DOHH2 (cell line): ENCODE measurements around the gene TRABD2A.

ENCODE experiments used
- CTCF ChIP-seq: fragments of 200-600 bp; sonication (generic); IDR thresholded peaks from one replicate; pipeline ENCODE4 v1.5.1; 2014; ENCODE audit warnings: antibody characterized with exemption, mild to moderate bottlenecking, low read depth, low read length; ENCODE audit not compliant: poor library complexity, severe bottlenecking
- EZH2phosphoT487 ChIP-seq: fragments of 200-600 bp; sonication (generic); IDR thresholded peaks from 2 replicates; pipeline ENCODE4 v1.6.1; 2017; ENCODE audit warnings: borderline replicate concordance, mild to moderate bottlenecking, antibody characterized with exemption, low read length, moderate library complexity, mixed read lengths

- TF ChIP-seq CTCF (no peak), EZH2phosphoT487 (no peak)
These were observed 48.0 kb downstream of the TRABD2A start for GRCh38 chr2:84832772-84833461.
